ENCODE measurements around the gene GHRH.

DNA sequence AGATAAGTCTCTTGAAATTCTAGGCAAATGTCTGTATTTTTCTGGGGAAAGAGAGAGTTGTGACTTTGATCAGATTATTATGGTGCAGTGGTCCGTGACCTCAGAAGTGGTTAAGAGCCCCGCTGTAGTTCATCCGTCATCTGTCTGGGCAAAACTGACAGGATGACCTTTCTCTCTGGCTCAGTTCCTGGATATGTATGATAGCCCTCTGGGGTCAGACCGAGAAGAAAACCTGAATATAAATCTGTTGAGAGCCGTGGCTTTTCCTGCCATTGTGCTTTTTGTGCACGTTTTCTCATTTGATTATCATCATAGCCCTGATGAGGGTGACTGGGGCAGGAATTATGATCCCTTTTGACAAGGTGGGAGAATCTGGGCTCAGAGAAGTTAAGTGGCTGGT, 26.5 kb downstream of the GHRH start:
- TF ChIP-seq, protein P1, sequence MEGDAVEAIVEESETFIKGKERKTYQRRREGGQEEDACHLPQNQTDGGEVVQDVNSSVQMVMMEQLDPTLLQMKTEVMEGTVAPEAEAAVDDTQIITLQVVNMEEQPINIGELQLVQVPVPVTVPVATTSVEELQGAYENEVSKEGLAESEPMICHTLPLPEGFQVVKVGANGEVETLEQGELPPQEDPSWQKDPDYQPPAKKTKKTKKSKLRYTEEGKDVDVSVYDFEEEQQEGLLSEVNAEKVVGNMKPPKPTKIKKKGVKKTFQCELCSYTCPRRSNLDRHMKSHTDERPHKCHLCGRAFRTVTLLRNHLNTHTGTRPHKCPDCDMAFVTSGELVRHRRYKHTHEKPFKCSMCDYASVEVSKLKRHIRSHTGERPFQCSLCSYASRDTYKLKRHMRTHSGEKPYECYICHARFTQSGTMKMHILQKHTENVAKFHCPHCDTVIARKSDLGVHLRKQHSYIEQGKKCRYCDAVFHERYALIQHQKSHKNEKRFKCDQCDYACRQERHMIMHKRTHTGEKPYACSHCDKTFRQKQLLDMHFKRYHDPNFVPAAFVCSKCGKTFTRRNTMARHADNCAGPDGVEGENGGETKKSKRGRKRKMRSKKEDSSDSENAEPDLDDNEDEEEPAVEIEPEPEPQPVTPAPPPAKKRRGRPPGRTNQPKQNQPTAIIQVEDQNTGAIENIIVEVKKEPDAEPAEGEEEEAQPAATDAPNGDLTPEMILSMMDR (IDR thresholded peaks at IDR 0.05; ENCODE audit: low read depth, low read length): no peak
- TF ChIP-seq POLR2A (IDR thresholded peaks at IDR 0.05; ENCODE audit: extremely low read depth, insufficient read length) (no peak), MYC (IDR thresholded peaks at IDR 0.05; ENCODE audit: low read depth, low read length) (no peak)
- TF ChIP-seq, protein P2, sequence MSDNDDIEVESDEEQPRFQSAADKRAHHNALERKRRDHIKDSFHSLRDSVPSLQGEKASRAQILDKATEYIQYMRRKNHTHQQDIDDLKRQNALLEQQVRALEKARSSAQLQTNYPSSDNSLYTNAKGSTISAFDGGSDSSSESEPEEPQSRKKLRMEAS (IDR thresholded peaks at IDR 0.05; ENCODE audit: low read depth, low read length): no peak
